Measurements from ENCODE around the gene PFKP.

The PFKP gene

DNA sequence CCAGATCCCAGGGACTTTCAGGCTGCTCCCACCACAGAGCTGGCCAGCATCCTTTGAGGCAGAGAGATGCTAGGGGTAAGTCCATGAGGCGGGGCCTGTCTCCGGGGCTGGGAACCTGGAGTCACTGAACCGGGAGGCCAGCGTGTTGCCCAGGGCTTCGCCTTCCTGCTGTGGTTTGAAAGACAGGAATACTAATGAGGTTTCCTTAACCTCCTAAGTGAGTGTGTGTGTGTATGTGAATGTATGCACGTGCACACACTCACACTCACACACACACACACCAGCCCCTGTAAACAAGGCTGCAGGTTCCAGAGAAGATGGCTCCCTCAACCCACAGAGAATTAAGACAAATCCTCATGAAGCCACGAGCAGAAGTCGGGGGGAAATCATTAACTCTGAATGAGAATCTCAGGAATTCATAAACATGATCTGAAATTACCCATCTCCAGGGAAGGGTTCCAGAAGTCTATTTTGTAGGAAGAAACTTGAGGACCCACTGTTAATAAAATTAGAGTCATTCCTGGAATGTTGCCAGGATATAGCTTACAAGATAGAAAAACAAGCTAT is 20.3 kb upstream of the PFKP start:
- no peak for DNase-seq (ENCODE audit: low spot score)

DNA sequence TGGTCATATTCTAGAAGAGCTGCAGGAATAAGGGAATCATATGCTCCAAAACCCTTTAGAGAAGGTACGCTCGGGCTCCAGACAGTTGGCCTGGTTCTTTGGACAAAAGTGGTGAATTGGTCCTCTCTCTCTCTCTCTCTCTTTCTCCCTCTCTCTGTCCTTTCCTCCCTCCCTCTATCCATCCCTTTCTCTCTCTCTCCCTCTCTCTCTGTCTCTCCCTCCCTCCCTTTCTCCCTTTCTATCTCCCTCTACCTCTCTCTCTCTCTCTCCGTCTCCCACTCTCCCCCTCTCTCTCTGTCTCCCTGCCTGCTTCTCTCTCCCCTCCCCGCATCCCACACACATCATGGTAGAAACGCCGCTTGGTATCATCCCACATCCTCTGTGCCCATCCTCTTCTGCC is 19.8 kb upstream of the PFKP start:
- DNase-seq (ENCODE audit: low spot score), result no peak

DNA sequence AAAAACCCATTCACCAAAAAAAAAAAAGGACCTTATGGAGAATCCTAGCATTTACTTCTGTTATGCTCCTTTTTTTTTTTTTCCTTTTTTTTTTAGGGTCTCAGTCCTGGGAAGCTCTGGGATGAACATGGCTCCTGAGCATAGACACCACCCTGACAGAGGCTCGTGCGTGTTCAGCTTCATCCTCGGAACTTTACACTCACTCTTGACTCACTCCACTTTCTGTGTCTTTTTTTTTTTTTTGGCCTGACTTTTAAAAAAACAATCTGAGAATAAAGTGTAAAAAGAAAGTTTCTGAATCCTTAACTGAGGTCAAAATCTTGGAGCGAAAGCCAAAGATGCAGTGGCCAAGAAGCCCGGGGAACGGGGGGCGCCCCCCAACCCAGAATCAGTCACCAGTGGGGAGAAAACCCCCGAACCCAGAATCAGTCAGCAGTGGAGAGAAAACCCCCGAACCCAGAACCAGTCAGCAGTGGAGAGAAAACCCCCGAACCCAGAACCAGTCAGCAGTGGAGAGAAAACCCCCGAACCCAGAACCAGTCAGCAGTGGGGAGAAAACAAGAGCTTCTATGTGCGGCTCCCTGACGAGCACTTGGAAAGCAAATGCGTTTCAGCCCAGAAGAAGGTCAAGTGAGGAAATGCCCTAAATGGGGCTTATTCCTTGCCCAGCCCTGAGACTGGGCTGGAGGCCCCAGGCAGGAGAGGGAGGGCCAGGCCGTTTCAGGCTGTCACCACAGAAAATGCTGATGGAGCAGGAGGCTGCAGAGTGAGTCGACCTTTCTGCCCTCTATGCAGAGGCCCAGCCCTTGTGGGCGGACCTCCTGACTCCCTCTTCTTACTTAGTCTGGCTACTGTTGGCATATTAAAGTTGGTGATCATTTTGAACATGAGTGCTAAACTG is 19.0 kb upstream of the PFKP start:
- no peak for DNase-seq (ENCODE audit: low spot score)

DNA sequence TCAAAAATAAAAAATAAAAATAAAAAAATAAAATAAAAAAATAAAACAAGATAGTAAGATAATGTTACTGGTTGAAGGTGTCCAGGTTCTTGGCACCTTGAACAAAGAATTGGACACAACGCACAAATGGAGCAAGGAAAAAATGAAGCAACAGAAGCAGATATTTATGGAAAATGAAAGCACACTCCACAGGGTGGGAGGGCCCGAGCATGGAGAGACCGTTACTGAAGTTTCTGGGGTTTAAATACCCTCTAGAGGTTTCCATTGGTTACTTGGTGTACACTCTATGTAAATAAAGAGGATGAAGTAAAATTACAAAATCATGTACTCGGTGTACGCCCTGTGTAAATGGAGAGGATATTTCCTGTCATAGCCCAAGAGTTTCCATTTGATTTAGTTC is 15.7 kb upstream of the PFKP start:
- no peak for DNase-seq (ENCODE audit: low spot score)

DNA sequence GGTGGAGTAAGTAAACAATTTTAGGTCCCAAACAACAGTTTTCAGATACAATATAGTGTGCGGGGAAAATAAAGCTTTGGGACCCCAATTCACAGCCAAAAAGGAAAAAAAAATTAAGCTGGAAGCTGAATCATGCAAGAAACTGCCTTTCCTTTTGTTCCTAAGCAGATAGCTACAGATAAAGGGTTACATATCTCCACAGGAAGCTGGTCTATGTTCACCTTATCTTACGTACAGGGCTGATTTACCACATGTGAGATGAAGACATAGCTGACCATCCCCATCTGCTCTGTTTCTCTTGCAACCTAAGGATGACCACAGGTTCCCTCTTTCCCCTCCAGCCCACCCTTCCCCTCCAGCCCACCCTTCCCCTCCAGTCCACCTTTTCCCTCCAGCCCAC is 14.2 kb upstream of the PFKP start:
- no peak for DNase-seq (ENCODE audit: low spot score)

DNA sequence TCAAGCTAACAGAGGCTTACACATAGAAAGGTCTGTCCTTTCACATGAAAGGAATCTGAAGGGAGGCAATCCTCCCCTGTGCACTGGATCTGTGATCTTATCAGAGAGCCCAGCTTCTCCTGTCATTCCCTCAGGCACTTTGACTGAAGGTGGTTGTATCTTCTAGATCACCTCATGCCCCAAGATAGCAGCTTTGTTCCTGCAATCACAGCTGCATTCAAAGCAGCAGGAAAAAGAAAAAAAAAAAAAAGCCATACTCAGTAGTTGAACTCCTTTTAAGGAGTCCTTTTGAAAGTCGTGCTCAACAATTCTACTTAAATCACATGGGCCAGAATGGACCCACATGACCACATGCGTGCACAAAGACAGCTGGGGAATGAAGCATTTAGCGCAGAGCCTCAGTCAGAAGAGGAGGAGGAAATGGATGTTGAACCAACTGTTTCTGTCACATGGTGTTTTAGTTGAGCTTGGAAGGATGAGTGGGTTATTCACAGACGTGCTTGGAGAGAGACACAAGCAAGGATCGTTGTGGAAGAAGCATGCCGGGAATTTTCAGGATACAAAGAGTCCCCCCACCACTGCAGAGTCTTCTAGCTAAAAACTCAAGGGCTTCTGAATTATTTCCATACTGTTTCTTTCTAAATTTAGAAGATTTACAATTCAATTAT is 13.0 kb upstream of the PFKP start:
- DNase-seq (ENCODE audit: low spot score), result no peak

DNA sequence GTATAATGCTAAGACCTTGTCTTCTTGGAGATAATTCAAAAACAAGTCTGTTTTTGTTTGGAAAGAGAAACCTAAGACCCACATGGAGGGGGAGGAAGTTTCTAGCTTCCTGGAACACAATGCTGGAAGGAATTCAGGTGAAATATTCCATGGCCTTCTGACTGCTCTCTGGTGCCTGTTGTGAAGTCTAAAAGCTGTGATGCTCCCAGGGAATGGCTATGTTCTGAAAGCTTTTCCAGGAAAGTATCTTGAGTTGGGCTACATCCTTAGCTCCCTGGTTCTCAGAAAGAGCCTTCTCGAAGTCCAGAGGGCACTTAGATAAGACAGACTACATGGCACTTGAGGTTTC is 12.5 kb upstream of the PFKP start:
- peak; percentile 11 for DNase-seq (ENCODE audit: low spot score)

DNA sequence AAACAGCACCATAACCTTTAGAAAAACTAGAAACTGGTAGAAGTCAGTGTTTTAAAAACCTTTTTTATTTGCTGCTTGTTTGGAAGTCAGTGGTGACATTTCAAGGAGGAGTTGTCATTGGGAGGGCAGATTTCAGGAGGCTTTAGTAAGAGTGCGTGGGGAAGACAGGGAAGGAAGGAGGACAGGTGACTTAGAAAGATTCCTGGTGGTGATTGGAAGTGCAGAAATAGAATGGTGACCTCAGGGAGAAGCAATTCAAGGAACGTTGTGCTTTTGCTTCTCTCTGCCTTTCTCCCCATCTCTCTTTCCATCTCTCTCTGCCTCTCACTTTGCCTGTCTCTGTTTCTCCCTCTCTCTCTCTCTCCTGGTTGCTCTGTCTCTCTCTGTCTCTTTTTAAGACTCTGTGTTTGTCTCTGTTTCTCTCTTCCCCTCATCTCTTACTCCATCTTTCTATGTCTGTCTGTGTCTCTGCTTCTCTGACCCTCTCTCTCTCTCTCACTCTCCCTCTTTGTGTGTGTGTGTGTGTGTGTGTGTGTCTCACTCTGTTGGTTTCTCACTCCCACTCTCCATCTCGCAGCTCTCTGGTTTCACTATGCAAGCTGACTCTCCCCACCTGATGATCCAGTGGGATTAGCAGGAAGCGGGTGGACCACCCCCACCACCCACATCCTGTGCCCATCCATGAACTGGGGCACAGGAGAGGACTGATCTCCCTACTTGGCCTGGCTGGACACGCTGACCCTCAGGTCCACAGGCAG is 10.9 kb upstream of the PFKP start:
- peak; percentile 33 for DNase-seq (ENCODE audit: low spot score)

DNA sequence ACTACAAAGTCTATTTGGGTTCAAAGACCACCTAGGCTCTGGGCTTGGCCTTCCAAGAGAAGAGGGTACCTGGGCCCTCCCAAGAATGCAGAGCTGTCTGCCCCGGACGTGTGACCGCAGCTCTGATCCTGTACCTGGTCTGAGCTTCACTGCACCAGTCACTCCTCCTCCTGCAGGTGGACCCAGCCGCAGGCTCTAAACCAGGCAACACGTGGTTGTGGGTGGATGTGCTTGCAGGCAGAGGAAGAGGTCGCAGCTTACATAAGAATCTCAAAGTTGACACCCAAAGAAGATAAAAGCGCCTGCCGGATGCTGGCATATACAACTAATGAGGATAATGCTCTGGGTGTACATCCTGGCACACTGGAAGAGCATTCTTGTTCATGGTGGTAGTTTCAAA is 9.4 kb upstream of the PFKP start:
- DNase-seq (ENCODE audit: low spot score), result peak; percentile 30

DNA sequence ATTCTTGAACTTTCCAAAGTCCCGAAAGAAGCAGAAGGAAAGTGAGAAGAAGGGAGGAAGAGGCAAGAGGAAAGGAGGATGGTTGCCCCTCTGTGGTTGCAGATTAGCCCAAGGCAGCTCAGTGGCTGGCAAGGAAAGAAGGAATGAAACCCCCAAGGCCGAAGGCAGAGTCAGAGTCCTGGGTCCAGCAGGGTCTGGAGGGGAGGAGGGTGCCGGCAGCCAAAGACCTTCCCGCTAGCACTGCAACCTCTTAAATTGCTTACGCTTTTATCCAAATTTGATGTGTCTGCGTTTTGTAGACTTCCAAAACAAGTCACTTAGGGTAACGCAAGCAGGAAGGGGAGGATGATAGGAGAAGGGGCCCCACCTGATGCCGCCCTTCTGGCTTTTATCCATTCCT is 7.4 kb upstream of the PFKP start:
- peak; percentile 8 for DNase-seq (ENCODE audit: low spot score)

DNA sequence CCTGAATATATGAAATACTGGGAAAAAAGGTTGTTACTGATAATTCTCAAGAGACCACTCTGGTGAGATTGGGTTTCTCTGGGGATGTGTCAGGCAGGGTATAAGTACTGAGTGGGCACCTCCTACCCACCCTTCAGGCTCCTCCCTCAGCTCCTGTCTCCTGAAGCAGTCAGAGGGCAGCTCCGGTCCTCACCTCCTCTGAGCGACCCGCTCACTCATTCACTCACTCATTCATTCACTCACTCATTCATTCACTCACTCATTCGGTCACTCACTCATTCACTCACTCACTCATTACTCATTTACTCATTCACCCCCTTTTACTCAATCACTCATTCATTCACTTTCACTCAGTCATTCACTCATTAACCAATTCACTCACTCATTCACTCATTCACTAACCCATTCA is 6.9 kb upstream of the PFKP start:
- DNase-seq (ENCODE audit: low spot score), result peak; percentile 19

DNA sequence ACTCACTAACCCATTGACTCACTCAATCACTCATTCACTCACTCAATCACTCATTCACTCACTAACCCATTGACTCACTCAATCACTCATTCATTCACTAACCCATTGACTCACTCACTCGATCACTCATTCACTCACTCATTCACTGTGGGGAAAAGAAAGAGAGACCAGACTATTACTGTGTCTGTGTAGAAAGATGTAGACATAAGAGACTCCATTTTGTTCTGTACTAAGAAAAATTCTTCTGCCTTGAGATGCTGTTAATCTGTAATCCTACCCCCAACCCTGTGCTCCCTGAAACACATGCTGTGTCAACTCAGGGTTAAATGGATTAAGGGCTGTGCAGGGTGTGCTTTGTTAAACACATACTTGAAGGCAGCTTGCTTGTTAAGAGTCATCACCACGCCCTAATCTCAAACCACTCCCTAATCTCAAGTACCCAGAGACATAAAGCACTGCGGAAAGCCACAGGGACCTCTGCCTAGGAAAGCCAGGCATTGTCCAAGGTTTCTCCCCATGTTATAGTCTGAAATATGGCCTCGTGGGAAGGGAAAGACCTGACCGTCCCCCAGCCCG is 5.9 kb upstream of the PFKP start:
- peak; percentile 37 for DNase-seq (ENCODE audit: low spot score)

DNA sequence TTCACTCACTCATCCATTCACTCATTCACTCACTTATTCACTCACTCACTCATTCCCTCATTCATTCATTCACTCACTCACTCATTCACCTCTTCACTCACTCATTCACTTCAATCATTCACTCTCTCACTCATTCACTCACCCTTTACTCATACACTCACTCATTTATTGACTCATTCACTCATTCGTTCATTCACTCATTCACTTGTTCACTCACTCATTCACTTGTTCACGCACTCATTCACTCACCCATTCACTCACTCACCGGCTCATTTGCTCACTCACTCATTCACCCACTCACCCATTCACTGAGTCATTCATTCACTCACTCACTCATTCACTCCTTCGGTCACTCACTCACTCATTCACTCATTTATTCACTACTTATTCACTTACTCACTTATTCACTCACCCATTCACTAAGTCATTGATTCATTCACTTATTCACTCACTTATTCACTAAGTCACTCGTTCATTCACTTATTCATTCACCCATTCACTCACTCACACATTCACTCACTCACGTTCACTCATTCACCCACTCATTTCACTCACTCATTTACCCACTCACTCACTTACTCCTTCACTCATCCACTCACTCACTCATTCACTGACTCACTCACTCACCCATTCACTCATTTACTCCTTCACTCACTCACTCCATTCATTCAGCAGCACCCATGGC is 4.7 kb upstream of the PFKP start:
- DNase-seq (ENCODE audit: low spot score), result no peak

DNA sequence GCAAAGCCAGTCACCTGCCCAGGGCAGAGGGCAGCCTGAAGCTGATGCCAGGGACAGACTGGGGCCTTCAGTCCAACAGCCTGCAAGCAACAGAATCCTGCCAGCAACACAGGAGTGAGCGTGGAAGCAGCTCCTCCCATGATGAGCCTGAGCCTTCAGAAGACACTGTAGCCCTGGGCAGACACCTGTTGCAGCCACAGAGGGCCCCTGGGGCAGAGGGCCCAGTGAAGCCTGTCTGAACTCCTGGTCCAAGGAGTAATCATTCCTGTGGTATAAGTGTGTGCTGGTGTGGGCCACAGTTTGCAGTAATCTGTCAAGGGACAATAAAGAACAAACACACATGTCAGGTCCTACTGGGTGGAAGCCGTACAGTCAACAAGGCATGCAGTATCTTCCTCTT is 2.9 kb upstream of the PFKP start:
- DNase-seq (ENCODE audit: low spot score), result no peak

DNA sequence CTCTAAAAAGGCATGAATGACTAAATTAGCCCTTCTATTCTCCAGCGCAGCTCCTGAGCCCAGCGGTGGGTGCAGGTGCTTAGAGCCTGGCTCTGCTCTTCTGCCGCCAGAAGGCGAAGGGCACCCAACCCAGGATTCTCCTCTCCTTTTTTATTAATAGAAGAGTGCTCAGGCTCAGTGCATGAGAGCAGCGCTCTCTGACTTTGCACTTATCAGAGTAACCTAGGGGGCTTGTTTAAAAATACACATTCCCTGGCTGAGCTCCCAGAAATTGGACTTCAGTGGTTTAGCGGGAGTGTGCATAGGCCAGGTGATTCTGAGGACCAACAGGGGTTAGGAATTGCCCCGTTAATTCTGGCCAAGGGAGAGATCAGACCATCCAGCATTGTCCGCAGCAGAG is 1.7 kb upstream of the PFKP start:
- no peak for DNase-seq (ENCODE audit: low spot score)

DNA sequence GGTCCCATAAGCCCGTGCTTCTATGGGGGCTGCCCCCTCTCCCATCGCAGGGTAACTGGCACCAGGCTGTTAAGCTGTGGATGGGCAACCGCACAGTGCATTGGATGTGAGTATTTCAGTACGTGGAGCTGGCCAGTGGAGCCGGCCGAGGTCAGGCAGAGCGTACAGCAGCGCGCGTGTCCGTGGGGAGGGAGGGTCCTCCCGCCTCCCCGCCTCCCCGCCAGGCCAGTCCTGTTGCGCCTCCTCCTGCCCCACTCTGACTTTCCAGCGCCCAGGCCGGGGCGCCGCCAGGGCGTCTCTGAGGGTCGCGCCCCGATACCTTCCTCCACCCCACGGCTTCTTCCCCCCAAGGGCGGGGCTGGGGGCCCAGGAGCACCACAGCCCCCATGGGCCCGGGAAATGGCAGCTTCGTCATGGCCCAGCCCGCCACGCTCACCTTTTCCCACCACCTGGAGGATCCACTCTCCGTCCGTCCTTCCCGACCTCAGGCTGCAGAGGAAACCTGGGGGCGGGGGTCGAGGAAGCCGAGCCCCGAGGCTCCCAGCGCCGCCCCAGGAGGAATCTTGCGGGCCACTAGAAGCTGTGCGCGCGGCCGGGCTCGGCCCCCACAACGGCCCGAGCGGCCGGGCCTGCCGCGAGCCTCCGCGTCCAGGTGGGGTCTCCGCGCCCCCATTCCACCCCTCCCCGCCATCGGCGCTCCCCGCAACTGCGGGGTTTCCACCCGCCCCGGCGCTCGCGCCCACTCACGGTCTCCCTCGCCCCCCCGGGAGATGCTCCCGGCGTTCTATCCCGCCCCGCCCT is 831 bp upstream of the PFKP start:
- DNase-seq (ENCODE audit: low spot score), result no peak

DNA sequence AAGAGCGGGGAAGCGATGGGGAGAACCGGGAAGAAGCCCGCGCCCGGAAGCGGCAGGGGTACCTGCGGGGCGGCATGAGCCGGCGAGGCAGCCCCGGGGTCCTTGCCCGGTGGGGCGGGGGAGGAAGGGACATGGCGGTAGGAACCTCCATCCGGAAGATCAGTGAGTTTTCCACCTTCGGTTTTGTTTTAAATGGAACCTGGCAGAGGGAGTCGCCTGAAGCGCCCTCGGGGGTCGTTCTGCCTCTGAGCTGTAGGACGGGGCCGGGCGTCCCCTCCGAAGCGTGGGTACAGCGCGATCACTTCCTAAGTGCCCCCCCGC is 471 bp downstream of the PFKP start:
- DNase-seq (ENCODE audit: low spot score), result no peak

DNA sequence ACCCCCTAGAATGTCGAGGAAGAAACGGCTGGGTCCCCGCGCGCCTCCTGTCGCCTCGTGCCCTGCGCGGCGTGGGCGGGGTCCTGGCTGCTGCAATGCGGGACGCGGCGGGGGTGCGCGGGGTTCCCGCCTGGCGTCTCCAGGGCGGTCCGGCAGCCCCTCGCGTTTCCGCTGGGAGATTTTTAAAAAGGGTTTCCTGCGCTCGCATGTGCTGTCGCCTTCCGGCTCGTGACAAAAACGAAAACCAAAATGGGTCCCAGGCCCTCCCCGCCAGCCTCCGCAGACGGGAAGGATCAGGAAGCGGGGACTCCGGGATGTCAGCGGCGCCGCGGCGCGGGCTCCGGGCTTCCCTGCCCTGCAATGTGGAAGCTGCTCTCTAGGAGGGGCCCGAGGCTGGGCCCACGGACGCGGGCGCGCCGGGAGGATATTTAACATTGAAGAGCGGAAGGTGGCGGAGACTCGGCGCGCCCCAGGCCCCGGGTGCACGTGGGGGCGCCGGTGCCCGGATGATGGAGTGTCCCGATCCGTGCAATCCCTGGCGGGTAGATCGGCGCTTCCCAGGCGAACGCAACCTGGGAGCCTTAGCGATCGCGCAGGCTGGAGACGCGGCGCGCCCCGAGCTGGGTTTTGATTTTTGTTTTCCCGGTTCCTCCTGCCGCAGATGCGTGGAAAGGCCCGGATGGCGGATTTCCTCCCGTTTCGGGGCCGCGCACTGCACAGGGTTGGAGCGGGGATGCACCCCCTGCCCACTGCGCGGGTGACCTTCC is 1.0 kb downstream of the PFKP start:
- peak; percentile 56 for DNase-seq (ENCODE audit: low spot score)

DNA sequence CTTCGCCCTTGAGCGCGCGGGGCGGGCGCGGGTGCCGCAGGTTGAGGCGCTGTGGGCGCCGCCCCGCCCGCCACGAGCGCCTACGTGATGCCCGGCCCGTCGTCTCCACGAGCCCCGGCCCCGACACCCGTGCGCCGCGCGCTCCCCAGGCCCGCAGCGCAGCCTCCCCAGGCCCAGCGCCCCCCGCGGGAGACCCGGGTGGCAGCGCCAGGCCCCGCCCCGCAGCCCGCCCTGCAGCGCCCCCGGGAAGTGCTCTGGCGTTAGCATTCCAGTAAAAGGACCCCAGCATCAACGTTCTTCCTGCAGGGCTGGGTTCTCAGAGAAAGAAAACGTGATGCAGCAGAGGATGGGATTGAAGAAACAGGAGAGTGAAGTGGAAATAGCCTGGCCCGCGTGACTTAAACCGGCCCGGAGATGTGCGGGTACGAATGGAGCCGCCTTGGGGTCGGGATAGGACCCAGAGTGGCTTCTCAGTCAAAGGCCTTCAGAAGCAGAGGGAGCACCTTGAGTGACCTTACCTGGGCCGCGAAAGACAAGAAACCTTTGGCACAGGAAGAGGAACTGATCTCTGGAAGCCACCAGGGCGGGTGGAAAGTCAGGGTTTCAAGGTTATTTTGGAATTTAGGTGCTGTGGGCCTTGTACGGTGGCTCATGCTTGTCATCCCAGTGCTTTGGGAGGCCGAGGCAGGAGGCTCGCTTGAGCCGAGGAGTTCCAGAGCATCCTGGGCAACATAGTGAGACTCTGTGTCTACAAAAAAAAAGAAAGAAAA is 1.8 kb downstream of the PFKP start:
- no peak for DNase-seq (ENCODE audit: low spot score)

Data from cerebellar cortex (tissue), 1 donor.